C1 segment of cervical spinal cord (tissue), 14 donors: ENCODE data around the gene VPS37B.
A peak's percentile ranks its signal among the peaks of the same experiment; 100 is the strongest.

Experiments used
- DNase-seq, 14 donors: peaks; one replicate each; lab custom pipeline; 2025; lab: John Stamatoyannopoulos, UW

VPS37B gene

DNA sequence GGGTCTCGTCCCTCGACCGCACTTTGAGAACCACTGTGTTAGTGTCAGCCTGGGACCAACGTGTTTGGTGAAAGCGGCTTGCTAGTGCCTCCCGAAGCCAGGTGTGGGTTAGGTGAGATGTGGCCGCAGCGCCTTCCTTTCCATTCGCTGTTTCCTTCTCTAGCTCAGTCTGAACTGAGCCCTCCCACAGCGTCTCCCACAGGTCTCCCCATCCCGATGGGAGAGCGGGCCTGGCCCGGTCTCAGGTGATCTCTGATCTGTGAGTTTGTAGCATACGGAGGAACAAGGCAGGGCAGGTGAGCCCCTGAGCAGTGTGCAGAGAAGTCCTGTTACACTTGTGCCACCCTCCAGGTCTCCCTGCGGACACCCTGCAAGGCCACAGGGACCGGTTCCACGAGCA, 41.4 kb downstream of the VPS37B start:
- DNase-seq, result no peak

DNA sequence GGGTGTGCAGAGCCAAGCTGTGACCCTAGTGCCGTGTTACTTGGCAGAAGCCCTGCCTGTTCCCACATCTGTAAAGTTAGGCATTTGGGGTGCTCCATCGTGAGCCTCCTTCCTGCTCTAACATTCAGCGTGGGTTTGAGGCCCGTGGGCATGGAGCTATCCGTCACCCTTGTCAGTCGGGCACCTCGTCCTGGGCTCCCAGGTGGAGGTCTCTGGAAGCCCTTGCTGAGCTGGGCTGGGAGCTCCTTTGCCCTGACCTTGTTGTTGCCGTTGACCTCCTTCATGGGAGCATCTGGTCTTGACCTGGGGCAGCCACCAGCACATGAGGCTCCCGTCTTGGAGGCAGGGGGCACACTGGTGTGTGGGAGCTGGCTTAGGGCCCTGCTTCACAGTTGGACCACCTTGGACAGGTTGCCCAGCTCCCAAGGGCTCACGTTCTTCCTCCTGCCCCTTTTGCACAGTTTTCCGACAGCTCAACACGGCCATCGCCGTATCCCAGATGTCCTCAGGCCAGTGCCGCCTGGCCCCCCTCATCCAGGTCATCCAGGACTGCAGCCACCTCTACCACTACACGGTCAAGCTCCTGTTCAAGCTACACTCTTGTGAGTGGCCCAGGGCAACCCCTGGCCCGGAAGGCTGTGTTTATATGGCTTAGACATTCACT, 42.2 kb downstream of the VPS37B start:
- no peak for DNase-seq

DNA sequence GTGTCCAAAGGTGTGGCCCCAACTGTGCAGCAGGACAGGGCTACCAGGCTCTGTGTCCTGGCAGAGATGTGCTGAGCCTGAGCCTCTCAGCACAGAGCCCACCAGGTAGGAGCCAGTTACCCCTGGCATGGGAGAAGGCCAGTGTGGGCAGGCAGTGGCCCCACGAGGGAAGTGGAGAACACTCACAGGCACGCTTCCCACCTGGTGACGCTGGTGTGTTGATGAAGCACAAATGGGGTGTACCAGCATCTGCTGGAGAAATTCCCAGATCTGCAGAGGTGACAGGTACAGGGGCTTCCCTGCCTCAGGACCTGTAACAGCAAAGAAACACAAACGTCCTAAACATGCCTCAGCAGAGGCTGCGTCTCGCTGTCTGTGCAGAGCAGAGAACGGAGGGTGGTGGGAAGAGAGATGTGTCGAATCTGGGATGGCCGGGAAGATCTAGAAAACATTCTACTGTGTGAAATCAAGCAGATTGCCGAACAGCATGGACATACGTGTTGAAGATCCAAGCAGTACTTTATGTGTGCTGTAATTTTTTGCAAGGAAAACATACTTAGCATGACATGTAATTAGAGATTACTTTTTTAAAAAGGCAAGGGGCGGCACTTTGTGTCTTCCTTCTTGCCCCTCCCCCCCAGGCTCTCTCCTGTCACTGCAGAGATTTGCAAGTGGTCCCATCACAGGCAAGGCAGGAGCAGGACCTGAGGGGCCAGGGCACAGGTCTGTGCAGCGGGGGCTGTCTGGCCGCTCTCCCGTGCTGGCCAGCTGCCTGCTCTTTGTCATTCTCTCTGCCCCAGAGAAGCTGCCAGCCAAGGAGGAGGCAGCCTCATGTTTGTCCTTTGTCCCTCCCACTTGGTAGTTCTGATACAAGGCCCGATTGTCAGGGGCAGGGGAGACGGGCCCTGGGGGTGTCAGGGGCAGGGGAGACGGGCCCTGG, 43.3 kb downstream of the VPS37B start:
- DNase-seq, result peak in 12 of 14 donors; percentile 21 to 80 (median 52)

DNA sequence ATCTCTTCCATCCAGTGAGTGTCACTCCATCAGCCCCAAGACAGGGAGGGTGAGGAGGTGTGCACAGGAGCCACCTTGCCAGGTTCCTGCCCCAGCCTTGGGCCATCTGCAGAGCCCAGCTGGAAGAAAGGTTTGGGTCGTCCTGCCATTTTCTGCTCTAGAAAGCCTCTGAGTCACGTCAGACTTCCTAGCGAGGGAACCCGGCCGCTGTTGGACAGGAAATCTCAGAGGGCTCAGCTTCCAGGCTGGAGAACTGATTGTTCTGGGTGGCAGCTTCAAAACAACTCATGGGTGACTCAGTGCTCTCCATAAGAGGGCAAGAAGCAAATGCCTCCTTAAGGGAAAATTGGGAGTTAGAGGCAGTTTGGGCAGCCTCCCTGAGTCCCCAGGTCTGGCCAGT, 44.1 kb downstream of the VPS37B start:
- peak in 3 of 14 donors; percentile 29 to 65 (median 63) for DNase-seq

DNA sequence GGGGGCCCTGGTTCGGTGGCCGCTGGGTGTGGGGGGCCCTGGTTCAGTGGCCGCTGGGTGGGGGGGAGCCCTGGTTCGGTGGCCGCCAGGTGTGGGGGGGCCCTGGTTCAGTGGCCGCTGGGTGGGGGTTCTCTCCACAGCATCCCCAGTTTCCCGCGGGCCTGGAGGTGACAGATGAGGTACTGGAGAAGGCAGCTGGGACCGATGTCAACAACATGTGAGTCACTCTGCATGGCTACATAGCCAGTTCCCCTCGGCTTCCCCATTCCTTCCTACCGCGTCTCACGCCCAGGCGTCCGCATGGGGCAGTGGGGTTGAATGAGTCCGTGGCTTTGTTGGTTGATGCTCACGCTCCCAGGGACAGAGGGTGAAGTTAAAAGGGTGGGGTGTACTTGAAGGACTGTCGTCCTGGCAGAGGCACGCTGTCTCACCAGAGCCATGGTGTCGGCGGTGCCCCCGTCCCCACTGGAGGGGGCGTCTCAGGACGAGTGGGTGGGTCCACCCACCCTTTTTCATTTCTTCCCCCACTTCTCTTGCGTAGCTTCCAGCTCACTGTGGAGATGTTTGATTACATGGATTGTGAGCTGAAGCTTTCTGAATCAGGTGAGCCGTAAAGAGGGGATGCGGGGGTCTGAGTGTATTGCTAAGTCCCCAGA, 45.1 kb downstream of the VPS37B start:
- peak in 2 of 14 donors; percentile 24 to 52 for DNase-seq

DNA sequence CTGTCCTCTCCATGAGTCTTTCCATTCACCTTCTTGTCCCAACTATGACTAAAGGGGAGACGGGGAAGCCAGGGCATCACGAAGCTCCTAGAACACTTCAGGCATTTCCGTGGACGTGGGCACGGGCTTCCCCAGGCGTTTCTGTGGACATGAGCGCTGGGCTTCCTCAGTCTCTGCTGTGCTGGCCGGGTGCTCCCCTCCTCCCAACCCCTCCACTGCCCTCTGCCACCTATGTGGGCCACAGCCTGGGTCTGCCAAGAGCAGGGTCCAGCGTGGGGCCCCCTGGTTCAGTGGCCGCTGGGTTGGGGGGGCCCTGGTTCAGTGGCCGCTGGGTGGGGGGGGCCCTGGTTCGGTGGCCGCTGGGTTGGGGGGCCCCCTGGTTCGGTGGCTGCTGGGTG, 45.9 kb downstream of the VPS37B start:
- no peak for DNase-seq

DNA sequence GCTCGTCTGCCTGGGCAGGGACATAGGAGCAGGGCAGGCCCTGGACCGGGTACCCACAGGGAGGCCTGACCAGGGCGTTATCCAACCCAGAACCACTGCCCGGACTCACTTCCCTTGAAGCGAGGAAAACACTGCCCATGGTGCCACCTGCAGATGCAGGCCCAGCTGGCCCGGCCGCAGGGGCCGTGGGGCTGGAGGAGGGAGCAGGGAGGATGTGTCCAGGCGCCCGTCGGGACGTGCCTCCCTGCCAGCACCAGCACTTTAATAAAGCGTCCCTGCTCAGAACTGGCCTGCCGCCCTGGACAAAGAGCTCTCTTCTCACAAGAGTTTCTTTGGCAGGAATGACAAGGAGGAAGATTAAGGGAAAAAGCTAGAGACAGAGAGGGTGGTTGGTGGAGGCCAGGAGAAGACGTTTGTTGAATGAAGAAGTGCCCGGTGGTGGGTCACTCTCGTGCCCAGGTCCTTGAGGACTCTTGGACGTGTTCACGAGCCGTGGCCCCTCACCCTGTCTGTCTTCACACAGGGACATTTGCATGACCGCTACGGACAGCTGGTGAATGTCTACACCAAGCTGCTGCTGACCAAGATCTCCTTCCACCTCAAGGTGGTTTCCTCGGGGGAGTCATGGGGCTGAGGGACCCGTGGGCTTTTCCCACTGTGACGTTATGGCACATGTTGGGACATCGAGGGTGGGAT, 46.4 kb downstream of the VPS37B start:
- DNase-seq, result peak in 12 of 14 donors; percentile 30 to 81 (median 62)

DNA sequence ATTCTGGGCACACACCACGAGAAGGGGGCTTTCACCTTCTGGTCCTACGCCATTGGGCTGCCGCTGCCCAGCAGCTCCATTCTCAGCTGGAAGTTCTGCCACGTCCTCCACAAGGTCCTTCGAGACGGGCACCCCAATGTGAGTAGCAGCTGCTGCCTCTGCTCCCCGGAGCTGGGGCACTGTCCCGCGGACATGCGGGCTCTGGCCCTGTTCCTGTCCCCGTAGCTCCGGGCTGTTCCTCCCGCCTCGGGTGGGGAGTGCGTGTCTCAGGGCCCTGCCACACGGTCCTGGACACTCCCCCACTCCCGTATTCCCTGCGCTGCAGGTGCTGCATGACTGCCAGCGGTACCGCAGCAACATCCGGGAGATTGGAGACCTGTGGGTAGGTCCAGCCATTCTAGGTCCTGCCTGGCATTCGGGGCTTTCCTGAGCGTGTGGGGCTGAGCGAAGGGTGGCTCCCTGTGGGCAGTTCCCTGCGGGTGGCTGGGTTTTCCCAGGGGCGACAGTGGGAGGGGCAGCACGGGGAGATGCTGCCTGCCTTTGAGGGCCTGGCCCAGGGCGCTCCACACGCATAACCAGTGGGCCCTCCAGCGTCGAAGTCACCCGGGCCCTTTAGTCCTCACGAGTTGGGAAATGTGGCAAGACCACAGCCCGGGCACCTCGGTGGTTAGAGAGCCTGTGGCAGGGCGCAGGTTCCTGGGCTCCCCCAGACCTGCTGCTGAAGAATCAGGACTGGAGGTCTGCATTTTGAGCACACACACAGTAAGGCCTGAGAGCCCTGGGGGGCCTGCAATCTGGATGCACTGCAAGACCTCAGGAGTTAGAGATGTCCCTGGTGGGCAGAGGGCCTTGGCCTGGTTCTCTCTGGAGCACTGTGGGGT, 47.2 kb downstream of the VPS37B start:
- DNase-seq, result peak in 3 of 14 donors; percentile 50 to 55 (median 54)

DNA sequence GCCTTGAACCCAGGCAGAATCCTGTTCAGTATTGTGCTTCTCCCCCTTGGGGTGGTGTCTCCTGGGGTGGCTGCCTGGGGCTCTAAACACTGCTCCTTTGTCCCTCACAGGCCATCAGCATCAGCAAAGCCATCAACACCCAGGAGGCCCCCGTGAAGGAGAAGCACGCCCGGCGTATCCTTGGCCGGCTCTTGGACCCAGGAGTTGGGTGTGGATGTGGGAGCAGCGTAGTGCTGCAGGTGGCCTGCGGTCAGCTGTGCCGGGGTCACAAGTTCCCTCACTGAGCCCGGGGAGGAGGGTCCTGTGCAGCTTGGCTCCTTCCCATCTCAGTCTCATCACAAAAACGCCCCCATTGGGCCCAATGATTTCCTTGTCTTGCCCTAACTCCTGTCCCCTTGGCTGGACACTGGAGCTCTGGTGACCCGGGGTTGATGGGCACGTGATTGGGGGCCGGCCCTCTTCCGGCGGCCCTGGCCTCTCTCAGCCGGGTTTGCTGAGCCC, 48.0 kb downstream of the VPS37B start:
- DNase-seq, result peak in 7 of 14 donors; percentile 36 to 57 (median 53)

DNA sequence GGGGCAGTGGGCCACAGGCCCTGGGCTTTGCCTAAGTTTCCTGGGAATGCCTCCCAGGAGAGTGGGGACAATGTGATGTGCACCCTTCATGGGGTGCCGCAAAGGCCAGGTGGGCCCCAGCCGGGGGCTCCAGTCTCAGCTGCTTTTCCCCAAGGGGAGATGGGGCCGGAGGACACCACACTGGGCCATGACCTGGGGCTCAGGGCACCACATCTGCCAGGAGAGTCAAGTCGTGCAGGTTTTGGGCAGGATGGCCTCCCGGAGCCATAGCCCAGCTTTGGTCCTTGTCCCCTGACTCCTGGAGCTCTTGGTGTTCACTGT, 48.4 kb downstream of the VPS37B start:
- no peak for DNase-seq

DNA sequence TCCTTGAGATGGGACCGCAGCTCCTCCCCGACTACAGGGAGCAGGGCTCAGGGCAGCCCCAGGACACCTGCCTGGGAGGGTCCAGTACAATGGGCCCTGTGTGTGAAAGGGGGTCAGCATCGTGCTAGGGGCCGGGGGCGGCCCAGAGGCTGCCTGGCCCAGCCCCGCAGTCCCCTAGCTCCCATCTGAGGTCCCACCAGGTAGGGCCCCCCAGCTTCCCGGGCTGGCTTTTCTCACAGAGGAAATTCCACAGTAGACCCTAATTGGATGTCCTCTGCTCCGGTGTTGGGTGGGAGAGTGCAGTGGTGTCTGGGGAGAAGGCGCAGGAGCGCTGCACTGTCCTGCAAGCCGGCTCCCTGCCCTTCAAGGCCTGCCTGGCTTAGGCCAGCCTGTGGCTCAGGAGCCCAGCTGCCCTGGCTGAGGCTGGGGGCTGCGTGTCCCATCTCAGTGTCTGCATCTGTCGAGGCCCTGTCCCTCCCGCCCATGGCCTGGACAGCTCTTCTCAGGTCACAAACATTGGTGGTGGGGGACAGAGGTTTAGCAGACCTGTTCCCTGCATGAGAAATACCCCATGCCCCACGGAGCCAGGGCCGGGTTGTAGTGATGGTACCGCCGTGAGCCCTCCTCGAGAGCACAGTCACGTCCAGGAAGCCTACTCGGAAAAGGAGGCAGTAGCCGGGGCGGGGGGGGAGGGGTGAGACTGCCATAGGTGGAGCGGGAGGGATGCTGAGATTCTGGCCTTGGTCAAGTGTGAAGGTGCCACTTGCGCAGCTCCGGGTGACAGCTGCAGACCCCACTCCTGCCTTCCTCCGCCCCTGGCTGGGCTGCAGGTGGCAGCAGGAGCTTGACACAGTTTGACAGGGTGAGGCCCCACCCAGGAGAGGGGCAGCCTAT, 49.1 kb downstream of the VPS37B start:
- no peak for DNase-seq

DNA sequence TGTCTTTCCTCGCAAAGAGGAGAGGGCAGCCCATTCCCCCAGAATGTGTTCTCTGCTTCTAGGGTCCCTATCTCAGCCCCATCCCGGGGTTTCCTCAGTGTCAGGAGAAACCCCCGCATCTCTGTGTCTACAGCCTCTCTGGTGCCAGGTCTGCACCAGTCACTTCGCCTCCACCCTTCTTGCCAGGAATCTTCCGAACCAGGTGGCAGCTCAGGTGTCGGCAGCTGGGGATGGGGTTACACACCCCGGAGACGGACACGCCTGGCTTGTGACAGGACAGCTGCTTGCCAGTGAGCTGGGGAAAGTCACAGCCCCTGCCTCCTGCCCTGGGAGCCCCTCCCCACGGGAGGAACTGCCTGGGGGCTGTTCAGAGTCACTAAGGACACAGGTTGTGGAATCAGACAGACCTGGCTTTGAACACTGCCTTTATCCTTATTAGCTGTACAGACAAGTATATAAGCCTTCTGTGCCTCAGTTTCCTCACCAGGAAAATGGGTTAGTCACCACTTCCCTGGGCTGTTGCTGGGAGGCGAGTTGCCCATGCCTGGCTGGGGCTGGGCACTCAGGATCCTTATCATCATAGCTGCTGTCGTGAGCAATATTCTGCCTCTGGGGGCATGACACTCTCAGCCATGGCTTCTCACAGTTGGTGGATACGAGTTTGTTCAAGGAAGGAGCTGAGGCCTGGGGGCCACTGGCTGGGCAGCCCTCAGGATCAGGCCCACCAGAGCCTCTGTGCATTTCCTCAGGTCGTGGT, 49.9 kb downstream of the VPS37B start:
- no peak for DNase-seq

DNA sequence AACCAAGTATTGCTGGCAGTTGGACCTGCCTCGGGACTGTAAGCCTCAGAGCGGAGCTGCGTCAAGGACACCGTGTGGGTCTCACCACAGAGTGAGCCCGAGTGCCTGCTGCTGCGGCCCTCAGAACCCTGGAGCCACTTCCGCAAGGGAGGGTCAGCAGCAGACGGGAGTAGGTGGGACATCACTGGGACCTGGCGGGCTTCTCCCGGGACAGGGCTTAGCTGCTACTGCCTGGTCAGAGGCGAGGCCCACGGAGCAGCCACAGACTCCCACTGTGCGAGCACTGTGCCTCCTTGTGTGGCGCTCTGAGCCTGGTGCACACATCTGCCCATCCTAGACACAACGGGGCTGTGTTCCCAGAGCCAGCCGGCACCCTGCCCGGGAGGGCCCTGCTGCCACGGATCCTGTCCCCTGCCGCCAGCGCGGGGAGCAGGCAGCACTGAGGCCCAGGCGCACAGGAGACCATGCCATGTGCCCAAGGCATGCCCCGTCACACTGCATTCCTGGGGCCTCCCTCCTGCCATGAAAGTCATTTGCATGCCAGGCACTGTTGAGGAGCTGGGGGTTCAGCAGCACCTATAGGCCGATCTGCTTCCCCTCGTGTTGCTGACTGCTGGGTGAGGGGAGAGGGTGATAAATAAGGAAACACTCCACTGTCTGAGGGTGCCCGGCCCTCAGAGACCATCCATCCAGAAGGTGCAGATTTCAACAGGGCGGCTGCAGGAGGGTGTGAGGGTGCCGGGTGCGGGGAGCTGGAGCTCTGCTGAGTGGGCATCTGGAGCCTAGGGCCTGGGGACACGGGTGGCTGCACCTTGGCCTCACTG, 50.7 kb downstream of the VPS37B start:
- peak in 13 of 14 donors; percentile 43 to 95 (median 87) for DNase-seq

DNA sequence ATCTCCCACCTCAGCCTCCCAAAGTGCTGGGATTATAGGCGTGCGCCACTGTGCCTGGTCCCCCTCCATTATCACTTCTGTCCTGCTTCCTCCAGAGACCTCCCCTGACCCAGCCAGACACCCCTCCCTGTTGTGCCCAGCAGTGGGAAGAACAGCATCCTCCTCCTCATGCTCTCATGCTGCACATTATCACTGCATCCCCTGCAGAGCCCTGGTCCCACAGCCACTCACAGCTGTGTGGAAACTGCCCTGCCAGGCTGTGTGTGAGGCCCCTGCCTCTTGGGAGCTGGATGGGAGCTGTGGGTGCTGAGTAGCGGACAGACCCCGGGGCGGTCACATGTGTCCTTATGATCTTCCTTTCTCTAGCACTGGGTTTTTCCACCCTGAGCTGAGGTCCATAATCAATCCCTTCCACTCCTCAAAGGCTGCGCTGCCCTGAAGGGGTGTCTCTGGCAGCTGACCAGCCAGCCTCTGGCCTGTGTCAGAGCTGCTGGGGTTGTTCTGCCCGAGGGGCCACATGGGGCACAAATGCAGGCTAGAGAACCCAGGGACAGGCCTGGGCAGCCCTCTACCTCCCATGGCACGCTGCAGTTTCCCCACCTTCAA, 51.5 kb downstream of the VPS37B start:
- peak in 4 of 14 donors; percentile 49 to 72 (median 54) for DNase-seq

DNA sequence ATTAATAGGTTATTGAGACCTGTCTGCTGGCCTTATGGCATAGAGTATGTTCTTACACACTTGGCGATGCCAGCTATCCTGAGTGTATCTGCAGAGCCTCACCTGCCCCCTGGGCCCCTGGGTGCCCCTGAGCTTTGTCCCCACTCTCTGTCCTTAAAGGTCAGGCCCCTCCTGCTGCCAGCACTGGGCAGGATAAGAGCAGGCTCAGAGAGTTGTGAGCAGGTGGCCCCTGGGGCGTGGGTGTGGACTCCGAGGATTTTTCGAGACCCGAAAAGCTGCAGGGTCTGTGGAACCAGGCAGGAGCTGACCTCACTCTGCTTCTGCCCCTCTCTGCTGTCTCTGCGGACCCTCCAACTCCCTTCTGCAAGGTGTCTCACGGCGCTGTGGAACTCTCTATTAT, 52.5 kb downstream of the VPS37B start:
- no peak for DNase-seq

DNA sequence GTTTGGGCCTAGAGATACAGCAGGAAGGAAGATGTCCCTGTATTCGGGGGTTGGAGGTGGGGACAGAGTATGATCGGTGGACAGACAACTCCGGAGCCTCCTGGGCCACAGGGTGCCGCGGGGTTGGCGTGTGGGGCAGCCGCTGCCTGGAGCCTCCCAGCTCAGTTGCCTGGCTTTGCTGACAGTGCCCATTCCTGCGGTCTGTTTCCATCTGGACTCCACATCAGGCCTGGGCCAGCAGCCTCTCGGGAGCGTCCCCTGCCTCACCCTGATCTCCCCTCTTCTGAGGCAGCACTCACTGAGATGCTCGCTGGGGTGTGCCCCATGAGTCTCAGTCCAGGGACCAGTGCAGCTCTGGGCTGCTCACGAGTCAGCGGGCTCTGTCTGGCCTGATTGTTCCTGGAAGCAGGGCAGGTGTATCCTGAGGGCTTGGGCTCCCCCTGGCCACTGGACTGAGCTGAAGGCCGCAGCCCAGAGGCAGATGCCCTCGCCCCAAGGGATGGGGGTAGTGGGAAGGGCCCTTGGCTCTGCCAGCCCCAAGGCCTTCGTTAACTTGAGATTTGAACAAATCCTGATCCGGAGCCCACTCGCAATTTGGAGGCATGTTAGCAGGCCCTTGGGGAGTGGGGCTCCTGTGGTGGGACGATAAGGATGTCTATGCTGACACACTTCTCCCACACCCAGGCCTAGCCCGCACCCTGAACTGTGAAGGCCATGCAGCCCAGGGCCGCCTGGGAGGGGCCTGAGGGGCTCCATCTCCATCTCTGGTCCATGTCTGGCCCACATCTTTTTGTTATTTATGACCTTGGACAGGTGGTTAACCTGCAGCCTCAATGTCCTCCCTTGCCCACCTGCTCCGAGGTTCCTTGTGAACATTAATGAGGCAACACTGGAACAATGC, 53.2 kb downstream of the VPS37B start:
- peak in 5 of 14 donors; percentile 14 to 55 (median 52) for DNase-seq
